ENCODE measurements around the gene TNIP1.

Gene TNIP1

DNA sequence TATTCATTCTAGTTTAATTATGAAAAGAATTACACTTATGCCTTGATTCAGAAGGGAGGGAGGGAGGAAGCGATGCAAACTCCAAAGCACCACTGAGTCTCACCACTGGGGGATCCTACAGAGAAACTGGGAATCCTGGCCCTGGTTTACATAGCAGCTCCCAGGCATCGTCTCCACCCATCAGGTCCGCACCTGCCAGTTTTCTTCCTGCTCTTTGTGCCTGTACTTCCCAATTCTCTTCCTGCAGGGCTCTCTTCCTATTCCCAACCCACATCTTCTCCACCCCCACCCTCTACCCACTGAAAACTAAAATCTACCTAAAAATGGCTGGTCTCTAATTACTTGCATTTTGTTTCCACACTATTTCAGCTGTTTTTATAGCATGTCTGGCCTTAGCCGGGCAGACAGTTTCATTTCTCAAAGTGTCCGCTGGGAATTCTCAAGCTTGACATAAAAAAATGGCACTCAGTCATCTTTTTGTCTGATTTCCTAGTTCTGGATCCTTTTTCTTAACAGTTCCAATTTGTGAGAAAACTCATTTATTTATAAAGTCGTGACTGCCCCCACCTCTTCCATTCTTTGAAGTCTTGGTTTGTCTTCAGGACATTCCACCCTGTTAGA lies 1.6 kb upstream of the TNIP1 start:
- no peak for DNase-seq (ENCODE audit: low spot score)

DNA sequence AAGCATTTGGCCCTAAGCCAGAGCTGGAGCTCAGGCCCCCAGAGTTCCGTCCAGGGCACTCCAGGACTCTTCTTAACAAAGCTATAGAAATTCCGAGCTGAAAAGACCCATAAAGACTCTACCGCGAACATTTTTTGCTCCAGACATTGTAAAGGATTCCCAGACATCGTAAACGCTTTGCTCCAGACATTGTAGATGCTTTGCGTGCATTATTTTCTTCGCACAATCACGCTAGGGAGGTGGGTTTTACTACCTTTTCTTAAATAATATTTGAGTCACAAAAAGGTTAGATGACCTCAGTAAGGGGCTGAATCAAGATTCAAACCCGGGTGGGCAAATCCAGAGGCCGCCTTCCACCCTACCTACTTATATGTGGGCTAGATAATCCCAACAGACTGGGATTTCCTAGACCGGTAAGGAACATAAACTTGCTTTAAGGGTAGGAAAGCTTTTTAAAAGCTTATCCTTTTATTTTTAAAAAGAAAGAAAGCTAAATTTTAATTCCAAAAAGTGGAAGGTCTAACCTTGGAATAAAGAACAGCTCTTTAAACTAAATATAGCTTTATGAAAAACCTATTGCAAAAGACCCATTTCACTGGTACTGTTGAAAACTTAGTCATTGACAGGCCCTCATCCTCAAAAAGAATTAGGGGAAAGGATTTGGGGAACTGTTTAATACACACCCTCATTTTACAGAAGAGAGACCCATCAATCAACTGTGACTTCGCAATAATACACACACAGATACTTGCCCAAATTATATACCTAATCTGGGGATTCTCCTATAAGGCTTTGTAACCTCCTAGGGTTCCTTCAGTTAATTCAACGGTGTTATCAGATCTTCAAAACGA lies 822 bp upstream of the TNIP1 start:
- no peak for DNase-seq (ENCODE audit: low spot score)

DNA sequence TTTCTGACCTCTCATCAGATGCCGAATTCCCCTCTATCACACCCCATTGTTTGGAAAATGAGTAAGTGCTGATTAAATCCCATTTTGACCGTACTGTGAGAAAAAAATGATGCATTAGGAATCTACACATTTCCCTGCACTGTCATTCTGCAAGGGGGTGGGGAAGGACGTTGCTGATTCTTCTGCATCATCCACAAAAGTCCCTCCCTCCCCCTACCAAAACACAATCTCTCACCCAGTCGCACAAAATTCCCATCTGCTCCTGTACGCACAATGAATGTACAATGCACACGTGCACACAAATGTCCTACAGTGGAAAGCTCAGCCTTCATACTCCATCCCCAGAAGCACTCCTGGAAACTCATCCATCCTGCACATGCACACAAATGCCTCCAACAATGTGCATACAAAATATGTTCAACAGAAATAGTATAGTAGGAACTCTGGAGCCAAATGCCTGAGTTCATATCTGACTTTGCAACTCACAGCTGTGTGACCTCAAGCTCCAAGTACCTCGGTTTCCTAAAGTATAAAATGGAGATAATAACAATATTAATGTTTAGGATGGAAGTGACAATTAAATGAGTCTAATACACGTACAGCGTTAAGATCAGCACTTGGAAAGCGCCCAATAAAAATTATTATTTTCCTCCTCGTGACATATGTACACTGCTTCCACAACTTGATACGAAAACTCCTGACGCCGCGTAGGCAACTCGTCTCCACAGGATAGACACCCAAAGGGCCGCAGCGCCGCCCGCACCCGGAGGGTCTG lies 809 bp downstream of the TNIP1 start:
- DNase-seq (ENCODE audit: low spot score) = no peak

DNA sequence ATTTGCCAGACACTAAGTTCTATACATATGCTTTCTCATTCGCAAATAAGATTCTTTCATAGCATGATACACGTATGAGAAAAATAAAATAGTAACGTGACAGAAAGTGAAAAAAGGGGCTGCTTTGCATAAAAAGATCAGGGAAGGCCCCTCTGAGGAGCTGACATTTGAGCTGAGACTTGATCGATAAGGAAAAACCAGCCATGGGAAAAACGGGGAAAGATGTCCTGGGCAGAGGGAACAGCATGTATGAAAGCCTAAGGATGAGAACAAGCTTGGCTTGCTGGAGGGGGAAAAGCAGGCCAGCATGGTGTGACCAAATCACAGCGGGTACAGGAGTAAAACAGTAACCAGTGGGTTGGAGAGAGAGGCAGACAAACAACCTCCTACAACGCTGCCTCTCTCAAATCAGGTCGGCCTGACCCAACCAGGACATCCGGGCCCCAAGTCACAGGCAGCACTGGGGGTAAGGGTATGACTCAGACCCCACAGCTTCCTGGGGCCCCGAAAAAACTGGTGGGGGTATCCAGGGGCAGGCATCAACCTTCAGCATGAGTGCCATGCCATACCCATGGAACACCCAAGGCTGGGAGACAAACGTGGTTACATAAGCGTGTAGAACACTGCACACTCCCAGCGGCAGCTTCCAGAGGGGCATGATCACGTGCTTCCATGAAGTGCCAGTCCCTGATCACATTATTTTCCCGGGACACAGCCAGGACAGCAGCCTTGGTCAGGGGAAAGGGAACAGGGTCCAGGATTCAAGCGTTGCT lies 2.2 kb downstream of the TNIP1 start:
- DNase-seq (ENCODE audit: low spot score) = peak; percentile 78

DNA sequence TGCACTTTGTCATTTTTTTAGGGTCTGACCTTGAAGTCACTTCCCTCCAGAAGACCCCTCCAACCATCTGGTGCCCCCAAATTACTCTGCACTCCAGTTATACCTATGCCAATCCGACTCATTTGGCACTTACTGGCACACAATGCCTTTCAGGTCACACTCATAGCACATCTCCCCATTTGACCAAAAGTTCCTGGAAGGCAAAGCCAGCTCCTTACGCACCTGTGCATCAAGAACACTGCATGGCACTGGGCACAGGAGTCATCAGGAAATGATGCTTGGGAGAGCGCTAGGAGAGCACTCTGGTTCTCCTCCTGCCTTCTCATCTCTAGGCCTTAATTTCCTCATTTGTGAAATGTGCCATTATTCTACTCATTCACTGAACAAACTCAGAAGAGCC lies 2.9 kb downstream of the TNIP1 start:
- no peak for DNase-seq (ENCODE audit: low spot score)

DNA sequence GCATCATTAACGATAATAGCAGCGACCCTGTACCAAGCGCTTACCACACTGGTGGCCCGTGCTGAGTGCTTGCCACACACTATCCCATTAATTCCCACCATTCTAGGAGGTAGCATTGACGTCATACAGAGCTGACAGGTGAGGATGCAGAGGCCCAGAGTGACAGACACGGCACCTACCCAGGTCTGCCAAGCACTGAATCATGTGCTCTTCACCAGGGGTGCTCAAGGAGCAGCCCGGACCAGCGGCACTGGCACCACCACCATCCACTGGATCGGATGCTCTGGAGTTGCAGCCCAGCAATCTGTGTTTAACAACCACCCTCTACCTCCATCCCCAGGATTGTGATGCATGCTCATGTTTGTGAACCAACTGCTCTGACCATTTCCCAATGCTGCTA lies 3.4 kb downstream of the TNIP1 start:
- DNase-seq (ENCODE audit: low spot score) = no peak

DNA sequence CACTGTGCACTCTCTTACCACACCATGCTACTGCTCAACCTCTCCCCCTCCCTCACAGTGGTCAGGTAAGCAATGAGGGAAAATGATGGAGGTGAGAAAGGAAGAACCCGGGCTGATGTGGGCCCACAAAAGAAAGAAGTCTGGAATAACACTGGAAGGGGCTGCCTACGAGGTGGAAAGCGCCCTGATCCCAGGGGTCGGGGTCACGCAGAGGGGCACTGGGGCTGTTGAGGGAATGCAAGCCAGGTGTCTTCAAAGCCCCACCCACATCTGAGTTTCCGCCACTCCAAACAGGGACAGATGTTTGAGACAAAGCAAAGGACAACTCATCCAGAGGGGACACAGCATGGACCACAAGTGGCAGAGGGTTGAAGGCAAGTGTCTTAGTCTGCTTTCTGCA lies 4.2 kb downstream of the TNIP1 start:
- no peak for DNase-seq (ENCODE audit: low spot score)

DNA sequence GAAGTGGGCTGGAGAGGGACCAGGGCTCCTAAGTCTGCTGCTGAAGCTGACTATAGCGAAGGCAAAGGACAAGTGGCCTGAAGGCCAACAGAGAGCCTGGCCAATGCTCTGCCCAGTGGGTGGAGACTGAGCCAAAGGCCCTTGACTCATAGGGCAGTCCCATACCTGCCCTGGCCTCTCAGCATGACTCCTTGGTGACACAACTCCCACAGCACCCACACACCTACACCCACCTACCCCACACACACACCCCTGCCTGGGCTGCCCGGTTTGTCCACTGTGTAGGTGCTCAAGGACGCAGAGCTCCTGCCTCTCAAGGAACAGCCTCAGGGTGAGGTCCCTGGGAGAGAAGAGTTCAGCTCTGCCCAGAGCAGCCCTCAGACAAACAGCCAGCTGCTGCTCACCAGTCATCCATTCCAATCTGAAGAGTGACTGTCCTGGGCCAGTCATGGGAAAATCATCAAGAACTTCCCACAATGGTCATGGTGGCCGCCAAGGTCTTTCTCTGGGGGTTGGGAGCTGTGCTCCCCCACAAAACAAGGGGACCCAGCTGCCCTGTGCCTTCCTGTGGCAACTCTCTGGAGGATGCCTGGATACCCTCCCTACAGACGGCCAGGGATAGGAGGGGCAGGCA lies 5.0 kb downstream of the TNIP1 start:
- DNase-seq (ENCODE audit: low spot score) = no peak

DNA sequence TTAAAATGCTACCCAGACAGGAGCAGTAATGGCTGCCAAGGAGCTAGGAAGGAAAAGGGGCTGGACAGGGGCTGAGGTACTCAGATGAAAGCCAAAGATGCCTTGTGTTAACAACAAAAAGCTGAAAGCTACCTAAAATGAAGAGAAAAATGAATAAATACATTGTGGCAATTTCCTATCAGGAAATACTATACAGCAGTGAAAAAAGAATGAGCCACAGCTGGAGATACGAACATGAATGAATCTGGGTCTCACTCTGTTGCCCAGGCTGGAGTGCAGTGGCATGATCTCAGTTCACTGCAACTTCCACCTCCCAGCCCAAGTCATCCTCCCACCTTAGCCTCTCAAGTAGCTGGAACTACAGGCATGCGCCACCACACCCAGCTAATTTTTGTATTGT lies 6.3 kb downstream of the TNIP1 start:
- no peak for DNase-seq (ENCODE audit: low spot score)

DNA sequence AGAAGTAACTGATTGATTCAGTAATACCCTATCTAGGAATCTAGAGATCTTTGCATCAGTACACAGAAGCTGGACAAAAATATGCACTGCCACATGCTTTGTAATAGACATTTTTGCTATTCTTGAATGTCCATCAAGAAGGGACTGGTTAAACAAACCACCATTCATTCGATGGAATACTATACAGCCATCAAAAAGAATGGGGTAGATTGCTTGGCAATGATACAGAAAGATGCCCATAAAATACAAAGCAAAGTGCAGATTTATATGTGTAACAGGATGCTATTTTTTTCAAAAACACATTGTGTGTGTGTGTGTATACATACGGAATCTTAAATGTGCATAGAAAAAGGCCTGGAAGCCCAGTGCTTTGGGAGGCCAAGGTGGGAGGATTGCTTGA lies 7.6 kb downstream of the TNIP1 start:
- no peak for DNase-seq (ENCODE audit: low spot score)

DNA sequence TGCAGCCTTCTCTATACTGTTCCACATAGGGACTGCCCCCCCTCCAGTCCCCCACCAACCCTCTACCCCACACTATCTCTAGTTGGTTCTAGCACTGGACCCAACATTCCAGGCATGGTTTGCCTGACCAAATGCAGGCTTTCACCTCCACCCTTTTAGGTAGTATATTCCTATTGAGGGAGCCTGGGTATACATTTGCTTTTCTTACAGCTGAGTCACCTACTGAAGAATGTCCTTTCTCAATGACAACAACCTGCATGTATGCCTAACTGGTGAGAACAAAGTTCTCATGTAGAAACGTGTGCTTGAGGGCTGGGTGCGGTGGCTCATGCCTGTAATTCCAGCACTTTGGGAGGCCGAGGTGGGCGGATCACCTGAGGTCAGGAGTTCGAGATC lies 8.2 kb downstream of the TNIP1 start:
- no peak for DNase-seq (ENCODE audit: low spot score)

DNA sequence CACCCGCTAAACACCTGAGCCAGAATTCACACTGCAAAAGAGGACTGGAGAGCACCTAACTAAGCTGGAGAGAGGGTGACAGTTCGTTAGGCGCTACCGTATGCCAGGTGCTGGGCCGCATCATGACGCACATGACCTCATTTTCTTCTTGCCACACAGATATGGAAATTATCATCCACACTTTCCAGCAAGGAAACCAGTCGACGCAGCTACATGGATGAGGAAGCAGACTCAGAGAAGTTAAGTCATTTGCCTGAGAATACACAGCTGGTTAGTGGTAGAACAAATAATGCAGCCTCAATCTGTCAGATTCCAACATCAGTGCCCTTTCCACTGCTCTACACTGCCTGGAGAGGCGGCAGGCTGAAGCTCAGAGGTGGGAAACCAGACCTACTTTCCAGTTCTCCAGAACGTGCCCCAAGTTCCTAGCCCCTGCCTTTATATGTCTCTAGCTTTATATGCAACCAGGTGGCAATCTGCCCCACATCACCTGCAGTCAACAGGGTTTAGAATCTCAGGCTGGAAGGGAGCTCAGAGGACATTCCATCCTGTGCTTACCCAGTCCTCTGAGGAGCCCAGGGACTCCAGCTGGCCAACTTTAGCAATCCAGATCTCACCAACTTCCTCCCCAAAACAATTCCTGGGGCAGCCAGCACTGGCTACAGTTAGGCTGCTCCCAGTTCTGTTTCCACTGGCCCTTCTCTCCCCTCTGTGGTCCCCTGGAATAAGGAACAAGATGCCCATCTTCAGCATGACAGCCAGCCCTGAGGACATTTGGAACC lies 8.8 kb downstream of the TNIP1 start:
- DNase-seq (ENCODE audit: low spot score) = no peak

DNA sequence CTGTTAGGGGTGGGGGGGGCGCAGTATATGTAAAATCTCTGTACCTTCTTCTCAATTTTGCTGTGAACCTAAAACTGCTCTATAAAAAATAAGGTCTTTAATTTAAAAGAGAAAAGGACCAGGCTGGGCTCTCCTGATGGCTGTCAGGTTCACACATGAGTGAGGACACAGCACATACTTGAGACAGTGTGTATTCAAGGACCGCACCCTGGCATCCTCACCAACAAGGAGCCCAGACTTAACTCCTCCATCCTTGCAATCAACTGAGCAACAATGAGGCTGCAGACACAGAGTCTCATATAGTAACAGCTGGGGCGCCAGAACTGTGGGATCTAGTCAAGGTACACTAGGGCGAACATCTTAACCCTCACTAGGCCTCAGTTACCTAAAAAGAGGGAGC lies 9.8 kb downstream of the TNIP1 start:
- no peak for DNase-seq (ENCODE audit: low spot score)

DNA sequence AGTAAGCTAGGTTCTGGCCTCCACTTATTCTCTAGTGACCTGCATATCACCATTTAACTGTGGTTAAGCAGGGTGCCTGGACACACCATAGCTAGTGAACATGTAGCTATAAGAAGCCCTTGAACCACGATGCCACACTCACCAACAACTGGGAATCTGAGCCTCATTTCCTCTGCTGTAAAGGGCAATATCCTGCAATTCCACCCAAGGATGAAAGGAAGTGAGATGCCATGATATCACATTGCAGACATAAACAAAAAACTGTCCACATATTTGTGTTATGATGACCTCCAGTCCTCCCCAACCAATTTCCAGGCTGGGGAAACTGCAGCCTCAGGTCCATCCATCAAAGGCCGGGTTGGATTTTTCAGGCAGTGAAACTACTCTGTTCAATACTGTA lies 10.4 kb downstream of the TNIP1 start:
- no peak for DNase-seq (ENCODE audit: low spot score)

DNA sequence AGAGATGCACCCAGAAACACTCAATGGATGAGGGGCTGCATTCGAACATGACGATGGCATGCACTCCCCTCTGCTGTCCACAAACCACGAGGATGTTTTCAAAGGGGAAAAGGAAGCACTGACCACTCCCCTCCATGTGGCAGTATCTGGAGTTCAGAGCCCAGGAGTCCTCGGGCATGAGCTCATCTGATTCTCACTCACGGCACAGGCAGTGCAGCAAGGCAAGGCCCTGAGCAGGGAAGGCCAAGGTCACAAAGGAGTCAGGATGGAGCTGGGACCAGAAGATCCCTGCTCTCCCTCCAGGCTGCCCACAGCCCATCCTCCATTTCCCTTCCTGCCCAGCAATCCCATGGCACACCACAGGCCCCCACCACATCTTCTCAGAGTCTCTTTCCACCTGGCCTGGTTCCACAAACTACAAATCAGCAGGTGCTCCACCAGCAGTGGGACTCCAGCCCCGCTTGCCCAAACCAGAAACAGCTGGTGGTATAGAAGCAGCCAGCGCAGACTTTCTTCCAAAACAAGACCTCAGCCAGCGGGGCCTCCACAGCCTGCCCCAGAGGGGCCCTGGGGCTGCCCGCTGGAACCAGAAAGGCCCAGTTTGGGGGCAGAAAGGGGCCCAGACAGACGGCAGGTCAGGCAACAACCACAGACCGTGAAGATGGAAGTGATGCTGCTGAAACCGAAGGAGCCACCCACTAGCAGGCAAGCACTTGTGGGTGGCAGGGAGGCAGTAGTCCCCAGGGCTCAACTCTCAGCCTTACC lies 12.2 kb downstream of the TNIP1 start:
- no peak for DNase-seq (ENCODE audit: low spot score)

DNA sequence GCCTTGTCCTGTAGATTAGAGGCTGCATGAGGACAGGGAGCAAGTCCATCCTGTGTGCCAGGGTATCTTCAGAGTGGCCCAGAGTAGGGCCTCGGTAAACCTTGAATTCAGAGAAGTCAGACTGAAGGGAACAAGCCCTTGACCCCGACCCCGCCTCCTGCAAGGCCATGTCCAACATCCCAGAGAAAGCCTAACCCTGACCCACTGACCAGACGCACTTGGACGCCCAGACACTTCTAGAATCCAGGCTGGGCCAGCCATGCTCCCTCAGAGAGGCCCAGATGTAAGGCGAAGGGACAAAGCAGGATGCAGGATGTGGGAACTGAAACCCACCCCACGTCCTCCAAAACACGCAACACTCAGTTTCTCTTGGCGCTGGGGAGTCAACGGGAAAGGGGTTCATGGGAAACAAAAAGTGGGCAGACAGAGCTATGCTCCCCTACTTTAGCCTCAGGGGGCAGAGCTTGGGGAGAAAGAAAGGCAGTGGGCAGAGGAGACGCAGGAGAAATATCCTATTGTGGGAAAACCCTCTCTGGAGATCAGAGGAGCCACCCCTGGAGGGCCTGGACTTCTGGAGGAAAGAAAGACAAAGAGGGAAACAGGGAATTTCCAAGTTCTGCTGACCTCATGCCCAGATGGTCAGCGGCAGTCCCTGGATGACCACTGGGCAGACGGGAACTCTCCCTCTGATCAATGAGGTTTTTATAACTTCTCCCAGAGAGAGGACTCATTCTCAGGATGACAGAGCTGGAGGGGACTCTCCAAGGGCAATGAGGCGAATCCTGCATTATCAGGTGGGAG lies 13.0 kb downstream of the TNIP1 start:
- no peak for DNase-seq (ENCODE audit: low spot score)

DNA sequence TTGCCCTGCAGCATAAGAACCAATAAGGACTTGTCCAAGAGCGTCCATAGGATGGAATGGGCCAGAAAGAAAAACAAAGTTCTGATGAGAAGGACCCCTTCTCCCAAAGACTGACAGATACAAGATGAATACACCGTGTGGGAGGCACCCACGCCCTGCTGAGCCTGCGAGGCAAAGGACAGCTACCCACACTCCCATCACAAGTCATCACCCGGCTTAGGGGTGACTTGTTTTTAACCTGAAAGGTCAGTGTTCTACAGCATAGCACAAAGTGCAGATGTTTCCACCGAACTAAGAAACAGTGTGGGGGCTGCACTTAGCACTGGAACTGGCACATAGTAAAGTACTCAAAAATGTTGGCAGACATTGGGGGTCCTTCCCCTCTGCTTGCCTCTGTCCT lies 13.9 kb downstream of the TNIP1 start:
- DNase-seq (ENCODE audit: low spot score) = no peak

DNA sequence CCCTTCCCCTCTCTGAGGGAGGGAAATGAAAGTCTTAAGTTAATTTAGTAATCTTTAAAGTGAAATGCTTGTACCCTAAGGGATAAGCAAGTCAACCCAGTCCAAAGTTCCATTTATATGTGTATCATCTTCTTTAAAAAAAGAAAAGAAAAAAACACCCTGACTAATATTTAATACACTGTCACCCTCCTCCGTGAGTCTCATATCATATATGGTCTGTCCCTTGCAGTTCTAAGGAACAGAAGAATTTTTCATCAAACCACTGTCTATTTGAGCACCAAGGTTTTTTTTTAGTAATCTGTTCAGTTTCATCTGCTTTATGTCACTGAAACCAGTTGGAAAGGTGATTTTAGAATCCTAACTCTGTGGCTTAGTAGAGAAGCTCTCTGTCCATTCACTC lies 15.2 kb downstream of the TNIP1 start:
- no peak for DNase-seq (ENCODE audit: low spot score)

DNA sequence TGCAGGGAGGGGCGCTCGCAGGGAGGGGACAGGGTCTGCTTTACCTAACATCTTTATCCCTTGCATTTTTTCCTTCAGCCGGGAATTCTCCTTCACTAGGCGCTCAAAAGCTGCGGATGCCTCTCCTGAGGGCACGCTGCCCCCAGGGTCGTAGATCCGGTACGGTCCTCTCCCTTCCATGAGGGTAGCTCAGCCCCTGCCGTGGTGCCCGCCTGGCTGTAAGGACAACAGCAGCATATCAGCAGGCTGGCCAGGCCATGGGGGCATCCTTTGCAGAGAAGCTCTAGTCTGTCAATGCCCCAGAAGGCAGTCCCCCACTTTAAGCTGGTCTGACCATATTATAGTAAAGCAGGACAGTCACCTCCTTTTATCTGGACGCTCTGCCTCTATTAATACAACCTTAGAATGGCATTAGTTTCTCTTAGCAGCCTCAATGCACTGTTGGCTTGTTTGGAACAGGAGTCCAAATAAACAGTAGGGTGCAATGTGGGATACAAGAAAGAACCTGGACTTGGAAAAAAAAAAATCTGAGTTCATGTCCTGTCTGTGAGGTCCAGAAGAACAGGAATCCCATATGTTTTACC lies 15.8 kb downstream of the TNIP1 start:
- DNase-seq (ENCODE audit: low spot score) = no peak

Data from CD4-positive, alpha-beta T cell treated with Interleukin-15 for 4 hours (primary cell).